K562 (cell line): ENCODE results near the gene TSC1. TPM values are rescaled to one million over a fixed set of nuclear protein-coding genes. Genes with fewer than 3 reads are reported as not detected.

Experiments used
- ATAC-seq: fragments of 200-7000 bp; cut with Tn5 transposase; 3 replicates; pipeline ENCODE4 v1.9.1; 2020; ENCODE audit warnings: moderate library complexity
- BruUV-seq: library from RNA; stranded (reverse); fragments of 400-500 nt; replicated peaks from 2 replicates; lab custom pipeline; 2021; lab: Mats Ljungman, UMichigan
- CTCF ChIA-PET: fragments of 300-600 bp; formaldehyde crosslinking; extraction: SDS; loops from one replicate; lab custom pipeline; 2021; ENCODE audit warnings: low intra/inter-chr PET ratio; lab: Yijun Ruan, JAX
- POLR2A ChIA-PET: fragments of 300-600, 350-650 bp; sonication (Branson Sonifier 250); formaldehyde crosslinking; extraction: SDS; loops from one replicate; lab custom pipeline; 2021; ENCODE audit warnings: antibody characterized with exemption, inconsistent platforms; lab: Yijun Ruan, JAX
- DNase-seq, 4 experiments: peaks; one replicate each; pipeline versions ENCODE4 v3.0.0 to v3.0.0-alpha.2; 2011 to 2018; ENCODE audit warnings: low spot score in 3 of 4, mixed read lengths in 3 of 4; ENCODE audit errors: extremely low read depth in 1 of 4
- FAIRE-seq: peaks from 2 replicates; lab custom pipeline; 2011; peaks lifted over from hg19 to GRCh38; lab: Jason Lieb, UNC
- H2AFZ ChIP-seq: 2 replicates; pipeline ENCODE4 v1.6.0; 2011; ENCODE audit warnings: low read depth, low read length, control low read depth, inconsistent platforms
- H3K27ac ChIP-seq: fragments of 200-600 bp; 3 replicates; pipeline ENCODE4 v1.8.0; 2011; ENCODE audit warnings: low read depth, mild to moderate bottlenecking, control low read depth, inconsistent platforms, low read length, moderate library complexity, mixed read lengths; ENCODE audit errors: extremely low read depth
- H3K27me3 ChIP-seq, 2 experiments: fragments of 300-600 bp in 1 of 2; 2 replicates in 1 of 2; 3 replicates in 1 of 2; pipeline versions ENCODE4 v1.6.0 to v1.8.0; 2011; ENCODE audit warnings: inconsistent platforms in 2 of 2, low read length in 2 of 2, mild to moderate bottlenecking in 1 of 2, mixed read lengths in 1 of 2, moderate library complexity in 1 of 2; ENCODE audit not compliant: control insufficient read depth in 2 of 2, insufficient read depth in 2 of 2
- H3K36me3 ChIP-seq: fragments of 300-600 bp; 3 replicates; pipeline ENCODE4 v1.8.0; 2011; ENCODE audit warnings: mild to moderate bottlenecking, low read length, inconsistent platforms; ENCODE audit not compliant: control insufficient read depth, insufficient read depth
- H3K4me1 ChIP-seq, 2 experiments: fragments of 200-600 bp in 1 of 2; replicated peaks in 1 of 2; 2 replicates in 1 of 2; 3 replicates in 1 of 2; pipeline versions ENCODE4 v1.5.1 to v1.8.0; 2011; ENCODE audit warnings: inconsistent platforms in 2 of 2, low read length in 2 of 2, mild to moderate bottlenecking in 1 of 2, mixed read lengths in 1 of 2, moderate library complexity in 1 of 2; ENCODE audit not compliant: control insufficient read depth in 2 of 2, insufficient read depth in 2 of 2
- H3K4me2 ChIP-seq: 2 replicates; pipeline ENCODE4 v1.6.1; 2011; ENCODE audit warnings: low read length, control low read depth, inconsistent platforms, mixed read lengths; ENCODE audit not compliant: insufficient read depth
- H3K4me3 ChIP-seq: fragments of 200-600 bp; sonication (generic), shearing (Covaris generic); 2 replicates; pipeline ENCODE4 v1.5.1; 2016; ENCODE audit warnings: control low read depth, inconsistent platforms
- H3K79me2 ChIP-seq: fragments of 200-600 bp; 3 replicates; pipeline ENCODE4 v1.8.0; 2011; ENCODE audit warnings: low read length, inconsistent platforms; ENCODE audit not compliant: control insufficient read depth, insufficient read depth
- H3K9ac ChIP-seq, 2 experiments: 2 replicates each; pipeline versions ENCODE4 v1.6.0 to v1.6.1; 2011; ENCODE audit warnings: low read depth in 2 of 2, low read length in 2 of 2, control low read depth in 1 of 2, inconsistent platforms in 1 of 2, mild to moderate bottlenecking in 1 of 2, mixed read lengths in 1 of 2; ENCODE audit not compliant: insufficient read depth in 1 of 2
- H3K9me1 ChIP-seq: one replicate; pipeline ENCODE4 v1.6.0; 2011; ENCODE audit warnings: inconsistent platforms, mild to moderate bottlenecking, low read length, moderate library complexity; ENCODE audit not compliant: control insufficient read depth, insufficient read depth
- H3K9me3 ChIP-seq: replicated peaks from 2 replicates; pipeline ENCODE4 v1.5.1; 2011; ENCODE audit warnings: low read depth, low read length, inconsistent platforms; ENCODE audit not compliant: control insufficient read depth, insufficient read depth
- H4K20me1 ChIP-seq: replicated peaks from 2 replicates; pipeline ENCODE4 v1.6.1; 2011; ENCODE audit warnings: low read length, inconsistent platforms, mixed read lengths; ENCODE audit not compliant: control insufficient read depth, insufficient read depth
- NR2C2 ChIP-seq, 2 experiments: fragments of 200-800 bp in 1 of 2; sonication (Bioruptor generic) in 1 of 2; sonication (generic) in 1 of 2; formaldehyde crosslinking in 1 of 2; IDR thresholded peaks; 2 replicates each; pipeline versions ENCODE4 v1.6.1 to v1.8.0; 2016 to 2022; ENCODE audit warnings: mild to moderate bottlenecking in 1 of 2, missing compliant biosample characterization in 1 of 2, missing genetic modification characterization in 1 of 2, missing genetic modification reagents in 1 of 2
- SPI1 ChIP-seq: IDR thresholded peaks from 2 replicates; pipeline ENCODE4 v1.6.1; 2011; ENCODE audit warnings: low read depth, low read length, control low read depth, borderline replicate concordance
- ZNF717 ChIP-seq: fragments of 250-450 bp; sonication (Bioruptor Pico); IDR thresholded peaks from 2 replicates; pipeline ENCODE4 v1.5.0; 2021
- WGBS: fragments of 100-300 bp; shearing (Covaris generic); methylation state at CpG from one replicate; pipeline ENCODE4 v1.1.6; 2016; ENCODE audit warnings: low coverage, mixed read lengths; ENCODE audit not compliant: insufficient coverage; ENCODE audit errors: missing lambda C conversion rate; 5-methylcytosine and 5-hydroxymethylcytosine counted together
- in situ Hi-C: fragments of 300-500 bp; cut with MboI; formaldehyde crosslinking; loops from 4 replicates; pipeline ENCODE4 v1.15.0; 2018; ENCODE audit warnings: inconsistent platforms, mixed read lengths
- intact Hi-C: fragments of 100-400 bp; cut with micrococcal nuclease; formaldehyde crosslinking; loops from 2 replicates; pipeline ENCODE4 v1.14.2; 2022
- polyA plus RNA-seq, 8 experiments: library from polyadenylated mRNA; depleted of rRNA in 4 of 8; stranded (reverse) in 5 of 8; unstranded in 3 of 8; fragments of >200 nt; fragmentation: Nextera tagmentation in 2 of 8; fragmentation: Illumina TruSeq in 1 of 8; extraction: Ambion mirVana in 2 of 8; extraction: Trizol in 1 of 8; gene quantifications; 2 replicates each; pipeline versions ENCODE4 v1.2.1 to v1.2.3, GENCODE V29; 2011 to 2014; ENCODE audit warnings: inconsistent platforms in 1 of 8, missing spikeins in 1 of 8
- total RNA-seq, 7 experiments: library from RNA; depleted of rRNA in 6 of 7; stranded (reverse); fragments of >200 nt in 6 of 7; fragmentation: Illumina TruSeq in 2 of 7; extraction: Trizol in 2 of 7; gene quantifications; 2 replicates each; pipeline versions ENCODE4 v1.2.1 to v1.2.3, GENCODE V29; 2011 to 2021; ENCODE audit warnings: low replicate concordance in 1 of 7

The TSC1 gene
- total and polyA plus RNA-seq, 9 of the 15 experiments (the other 6 are each of a cell fraction or from before 2014, with no cell fraction given), result 6.9 to 37.6 (median 18.6) TPM

- BruUV-seq, result TSS peak; percentile 63
- peak overlapping the region; percentile 96 for H2AFZ ChIP-seq
- ATAC-seq (peak; percentile 12; the same call in 2 of the 3 replicates), FAIRE-seq (no peak), DNase-seq (no peak)
- in situ Hi-C loops, result no loop called here
- H3K9me3 ChIP-seq, result no peaks in the 10 kb centered on the region
- POLR2A ChIA-PET, result interaction anchor here (0.6 to 2.6 kb wide), 6 partner anchors 9 to 191 kb away, joined by 3 to 19 read pairs (median 4); partner anchors contain the start of gene GFI1B
- peak overlapping the region; percentile 89 for H3K4me2 ChIP-seq
- peak overlapping the region; percentile 93 to 98 for H3K9ac ChIP-seq
- CTCF ChIA-PET, result no interaction called here
- H3K27ac ChIP-seq, result peak overlapping the region; percentile 100
- peak overlapping the region; percentile 99 for H3K4me3 ChIP-seq
- no peaks in the 10 kb centered on the region for H3K36me3 ChIP-seq
- H4K20me1 ChIP-seq, result no peaks in the 10 kb centered on the region
- intact Hi-C loops, result no loop called here
- H3K4me1 ChIP-seq, result peaks cover 14 to 29% of the 10 kb centered on the region in 2 experiments
- peaks cover 55% of the 10 kb centered on the region for H3K79me2 ChIP-seq
- no peaks in the 10 kb centered on the region for H3K9me1 ChIP-seq
- H3K27me3 ChIP-seq, result no peaks in the 10 kb centered on the region
- WGBS, result 3% methylated on average over 22 of the region's 25 CpGs
- TF ChIP-seq SPI1 (peak; percentile 54), ZNF717 (CRISPR knock-in tag) (no peak), NR2C2 (CRISPR knock-in tag; IDR thresholded peaks at IDR 0.05) (peak; percentile 9; the same call in 1 of the 2 replicates), NR2C2 (tag; IDR thresholded peaks at IDR 0.05) (no peak)
Measured at GRCh38 chr9:132943651-132944293, 644 bp downstream of the TSC1 start.
